Activated T-cell treated with anti-CD3 and anti-CD28 coated beads, Interleukin-2, amount 50 U/mL, for 4 hours (primary cell): ENCODE data around the gene CACNG8. TPM values are rescaled to one million over a fixed set of nuclear protein-coding genes. Genes with fewer than 3 reads are reported as not detected.

Source experiments
- ATAC-seq, 2 donors: fragments of 200-7000 bp; cut with Tn5 transposase; one replicate each; pipeline ENCODE4 v1.10.0; 2021
- DNase-seq: peaks from one replicate; pipeline ENCODE4 v3.0.0-alpha.2; 2020
- H3K27me3 Mint-ChIP-seq: one replicate; pipeline ENCODE4 v1.8.0; 2021; ENCODE audit warnings: low read depth, mixed read lengths
- H3K36me3 Mint-ChIP-seq: one replicate; pipeline ENCODE4 v1.8.0; 2022; ENCODE audit warnings: mixed read lengths; ENCODE audit not compliant: insufficient read depth
- H3K4me1 Mint-ChIP-seq: one replicate; pipeline ENCODE4 v1.8.0; 2021; ENCODE audit warnings: low read depth, mixed read lengths
- H3K4me3 Mint-ChIP-seq: one replicate; pipeline ENCODE4 v1.8.0; 2021; ENCODE audit warnings: mild to moderate bottlenecking, moderate library complexity, mixed read lengths
- H3K9me3 Mint-ChIP-seq: one replicate; pipeline ENCODE4 v1.8.0; 2021; ENCODE audit warnings: mixed read lengths
- total RNA-seq, 3 donors: library from RNA; stranded (reverse); gene quantifications; one replicate each; pipeline ENCODE4 v1.2.1, GENCODE V29; 2021

Gene CACNG8
- total RNA-seq, 3 donors from 2014 or later = not detected

GRCh38 chr19:53953383-53953782, 9.4 kb upstream of the CACNG8 start:
- ATAC-seq (no peak), DNase-seq (no peak)
- peaks cover 46% of the 10 kb centered on the region for H3K27me3 Mint-ChIP-seq
- H3K36me3 Mint-ChIP-seq = no peaks in the 10 kb centered on the region
- peaks cover 1% of the 10 kb centered on the region for H3K4me1 Mint-ChIP-seq
- no peak overlapping the region for H3K4me3 Mint-ChIP-seq
- H3K9me3 Mint-ChIP-seq = no peaks in the 10 kb centered on the region

- DNase-seq (no peak), ATAC-seq (no peak)
- Mint-ChIP-seq H3K27me3 (peaks cover 66% of the 10 kb centered on the region), H3K9me3 (no peaks in the 10 kb centered on the region), H3K4me3 (no peak overlapping the region), H3K4me1 (peaks cover 7% of the 10 kb centered on the region), H3K36me3 (no peaks in the 10 kb centered on the region)
These were observed 5.1 kb upstream of the CACNG8 start for GRCh38 chr19:53957448-53958167.

- Mint-ChIP-seq H3K4me1 (peaks cover 7% of the 10 kb centered on the region), H3K36me3 (no peaks in the 10 kb centered on the region), H3K27me3 (peaks cover 66% of the 10 kb centered on the region), H3K9me3 (no peaks in the 10 kb centered on the region), H3K4me3 (no peak overlapping the region)
- DNase-seq (no peak), ATAC-seq (no peak)
These were observed 4.6 kb upstream of the CACNG8 start for GRCh38 chr19:53958168-53958571.

- ATAC-seq (no peak), DNase-seq (no peak)
- peaks cover 71% of the 10 kb centered on the region for H3K27me3 Mint-ChIP-seq
- no peak overlapping the region for H3K4me3 Mint-ChIP-seq
- peaks cover 7% of the 10 kb centered on the region for H3K4me1 Mint-ChIP-seq
- H3K9me3 Mint-ChIP-seq = no peaks in the 10 kb centered on the region
- H3K36me3 Mint-ChIP-seq = no peaks in the 10 kb centered on the region
These were observed 3.6 kb upstream of the CACNG8 start for GRCh38 chr19:53958823-53959757.

- Mint-ChIP-seq H3K4me1 (peaks cover 8% of the 10 kb centered on the region), H3K4me3 (no peak overlapping the region), H3K9me3 (no peaks in the 10 kb centered on the region), H3K36me3 (no peaks in the 10 kb centered on the region), H3K27me3 (peaks cover 77% of the 10 kb centered on the region)
- ATAC-seq (no peak), DNase-seq (no peak)
These were observed 2.5 kb upstream of the CACNG8 start for GRCh38 chr19:53960187-53960586.

- DNase-seq (no peak), ATAC-seq (no peak)
- Mint-ChIP-seq H3K4me3 (no peak overlapping the region), H3K9me3 (no peaks in the 10 kb centered on the region), H3K4me1 (peaks cover 8% of the 10 kb centered on the region), H3K36me3 (no peaks in the 10 kb centered on the region), H3K27me3 (peaks cover 74% of the 10 kb centered on the region)
These were observed 1.9 kb upstream of the CACNG8 start for GRCh38 chr19:53960886-53961285.

- Mint-ChIP-seq H3K4me3 (no peak overlapping the region), H3K27me3 (peaks cover 72% of the 10 kb centered on the region), H3K36me3 (no peaks in the 10 kb centered on the region), H3K9me3 (no peaks in the 10 kb centered on the region), H3K4me1 (peaks cover 8% of the 10 kb centered on the region)
- DNase-seq = no peak
- no peak for ATAC-seq
These were observed 997 bp upstream of the CACNG8 start for GRCh38 chr19:53961523-53962356.

- Mint-ChIP-seq H3K9me3 (no peaks in the 10 kb centered on the region), H3K4me3 (no peak overlapping the region)
- DNase-seq = no peak
These were observed 2.4 kb downstream of the CACNG8 start for GRCh38 chr19:53965091-53965490.

GRCh38 chr19:53966931-53967330, 4.2 kb downstream of the CACNG8 start:
- Mint-ChIP-seq H3K4me1 (peaks cover 1% of the 10 kb centered on the region), H3K27me3 (peaks cover 47% of the 10 kb centered on the region), H3K9me3 (no peaks in the 10 kb centered on the region), H3K36me3 (no peaks in the 10 kb centered on the region), H3K4me3 (no peak overlapping the region)
- ATAC-seq (no peak), DNase-seq (no peak)

More at GRCh38 chr19:53965091-53965490, 2.4 kb downstream of the CACNG8 start:
- peaks cover 56% of the 10 kb centered on the region for H3K27me3 Mint-ChIP-seq
- no peak for ATAC-seq
- peaks cover 4% of the 10 kb centered on the region for H3K4me1 Mint-ChIP-seq
- no peaks in the 10 kb centered on the region for H3K36me3 Mint-ChIP-seq

- no peak overlapping the region for H3K4me3 Mint-ChIP-seq
- H3K27me3 Mint-ChIP-seq = peaks cover 40% of the 10 kb centered on the region
- H3K36me3 Mint-ChIP-seq = no peaks in the 10 kb centered on the region
- H3K9me3 Mint-ChIP-seq = no peaks in the 10 kb centered on the region
- DNase-seq = no peak
- ATAC-seq = no peak
- peaks cover under 1% of the 10 kb centered on the region for H3K4me1 Mint-ChIP-seq
These were observed 6.6 kb downstream of the CACNG8 start for GRCh38 chr19:53969366-53969765.

GRCh38 chr19:53971673-53972072, 8.9 kb downstream of the CACNG8 start:
- Mint-ChIP-seq H3K4me1 (no peaks in the 10 kb centered on the region), H3K27me3 (peaks cover 41% of the 10 kb centered on the region), H3K9me3 (no peaks in the 10 kb centered on the region), H3K4me3 (no peak overlapping the region), H3K36me3 (no peaks in the 10 kb centered on the region)
- DNase-seq = no peak
- no peak for ATAC-seq

GRCh38 chr19:53977429-53977990, 14.8 kb downstream of the CACNG8 start:
- H3K4me1 Mint-ChIP-seq = peaks cover 20% of the 10 kb centered on the region
- peak overlapping the region; percentile 71 for H3K4me3 Mint-ChIP-seq
- H3K36me3 Mint-ChIP-seq = peaks cover 1% of the 10 kb centered on the region
- H3K27me3 Mint-ChIP-seq = peaks cover 62% of the 10 kb centered on the region
- DNase-seq = peak; percentile 30
- peaks cover 8% of the 10 kb centered on the region for H3K9me3 Mint-ChIP-seq
- peak; percentile 79 to 81 for ATAC-seq

- Mint-ChIP-seq H3K4me1 (peaks cover 20% of the 10 kb centered on the region), H3K36me3 (peaks cover 1% of the 10 kb centered on the region), H3K9me3 (peaks cover 8% of the 10 kb centered on the region), H3K4me3 (peak overlapping the region; percentile 71), H3K27me3 (peaks cover 59% of the 10 kb centered on the region)
- DNase-seq (no peak), ATAC-seq (peak; percentile 42 to 46)
These were observed 15.4 kb downstream of the CACNG8 start for GRCh38 chr19:53977991-53978731.
